ENCODE results near the gene PICALM.

Gene PICALM

DNA sequence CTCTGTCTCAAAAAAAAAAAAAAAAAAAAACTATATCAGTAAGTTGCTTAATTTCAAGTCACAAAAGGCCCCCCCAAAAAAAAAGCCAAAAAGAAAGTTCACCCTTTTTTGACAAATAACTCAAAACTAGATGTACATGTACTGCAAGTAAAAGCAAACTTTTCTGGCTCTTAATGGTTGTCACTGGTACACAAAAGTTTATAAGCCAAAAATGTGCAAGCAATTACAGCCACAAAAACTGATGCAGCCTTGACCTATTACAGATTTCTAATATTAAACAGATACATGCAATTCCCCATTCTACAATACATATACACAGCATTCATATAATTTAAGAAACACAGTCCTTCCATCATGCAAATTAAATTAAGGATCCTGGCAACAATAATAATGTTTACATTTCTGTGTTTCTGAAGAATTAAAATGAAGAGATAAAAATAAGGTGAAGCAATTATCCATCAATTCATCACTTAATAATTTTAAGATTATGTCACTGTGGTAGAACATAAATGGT lies 18.6 kb downstream of the PICALM start:
- no peak for DNase-seq (ENCODE audit: low read depth)

DNA sequence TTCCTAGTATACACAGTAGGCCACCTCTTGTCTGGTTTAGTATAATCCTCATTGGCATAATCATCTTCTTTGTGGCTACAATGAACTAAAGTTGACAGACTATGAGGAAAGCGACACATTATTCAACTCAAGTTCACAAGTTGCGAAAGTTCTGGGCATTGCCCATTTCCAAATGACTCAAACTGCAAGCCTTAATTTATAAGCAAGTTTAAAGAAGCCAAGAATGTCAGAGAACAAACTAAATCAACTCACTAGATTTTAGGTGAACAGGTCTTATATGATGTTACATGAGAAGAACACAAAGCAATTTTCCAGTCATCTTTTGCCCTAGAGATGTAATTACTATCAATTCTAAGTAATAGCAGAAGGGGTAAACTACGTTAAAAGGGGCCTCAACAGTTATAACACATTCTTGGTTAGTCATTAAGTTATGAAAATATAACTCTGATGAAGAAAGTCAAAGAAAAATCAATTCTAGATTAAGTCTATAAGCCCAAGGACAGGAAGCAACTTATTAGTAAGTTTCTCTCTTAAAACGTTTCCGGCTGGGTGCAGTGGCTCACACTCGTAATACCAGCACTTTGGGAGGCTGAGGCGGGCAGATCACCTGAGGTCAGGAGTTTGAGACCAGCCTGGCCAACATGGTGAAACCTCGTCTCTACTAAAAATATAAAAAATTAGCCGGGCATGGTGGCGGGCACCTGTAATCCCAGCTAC lies 21.5 kb downstream of the PICALM start:
- DNase-seq (ENCODE audit: low read depth) = no peak

DNA sequence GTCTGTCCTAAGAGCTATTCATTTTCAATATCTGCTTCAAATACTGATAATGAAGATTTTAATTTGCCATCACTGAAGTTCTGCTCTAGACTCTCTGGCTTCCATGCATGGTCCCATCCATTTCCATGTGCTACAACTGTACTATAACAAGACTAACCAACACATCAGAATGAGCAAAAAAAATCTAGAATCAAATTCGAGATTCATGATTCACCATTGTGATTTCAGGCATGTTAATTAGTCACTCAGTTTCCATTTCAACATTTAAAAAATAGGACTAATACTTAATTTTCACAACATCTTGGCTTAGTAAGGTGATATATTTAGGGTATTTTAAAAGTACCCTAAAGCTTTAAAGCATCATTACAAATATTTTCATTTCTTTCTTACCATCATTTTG lies 22.8 kb downstream of the PICALM start:
- no peak for DNase-seq (ENCODE audit: low read depth)

DNA sequence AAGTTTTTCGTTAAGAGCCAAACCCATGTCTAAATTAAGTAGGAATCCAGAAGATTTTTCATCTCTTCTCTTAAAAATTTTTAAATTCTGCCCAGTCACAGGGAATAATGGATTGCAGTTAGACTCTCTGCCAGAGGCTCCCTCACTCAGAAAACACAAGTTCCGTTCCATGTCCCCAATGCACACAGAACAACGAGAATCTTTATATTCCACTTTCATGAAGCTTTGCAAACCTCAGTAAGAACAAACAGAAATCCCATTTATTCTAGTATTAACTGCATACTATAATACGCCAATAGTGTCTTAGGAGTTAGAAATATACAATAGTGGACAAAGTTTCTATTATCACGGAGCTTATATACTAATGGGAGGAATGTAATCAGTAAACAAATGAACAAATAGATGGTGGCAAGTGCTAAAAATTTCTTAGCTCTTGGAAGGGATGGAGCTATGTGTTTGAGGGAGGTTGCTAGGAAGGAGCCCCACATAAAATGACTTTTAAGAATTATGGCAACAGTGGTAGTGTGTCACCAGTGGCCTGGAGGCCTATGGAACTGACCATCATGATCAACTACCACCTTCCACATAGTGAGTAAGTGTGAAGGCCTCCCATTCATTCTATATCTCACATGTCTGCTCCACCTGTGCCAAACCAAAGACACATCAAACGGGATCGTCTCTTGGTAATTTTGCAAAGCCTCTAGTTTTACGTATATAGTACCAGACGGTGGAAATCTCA lies 24.9 kb downstream of the PICALM start:
- no peak for DNase-seq (ENCODE audit: low read depth)

DNA sequence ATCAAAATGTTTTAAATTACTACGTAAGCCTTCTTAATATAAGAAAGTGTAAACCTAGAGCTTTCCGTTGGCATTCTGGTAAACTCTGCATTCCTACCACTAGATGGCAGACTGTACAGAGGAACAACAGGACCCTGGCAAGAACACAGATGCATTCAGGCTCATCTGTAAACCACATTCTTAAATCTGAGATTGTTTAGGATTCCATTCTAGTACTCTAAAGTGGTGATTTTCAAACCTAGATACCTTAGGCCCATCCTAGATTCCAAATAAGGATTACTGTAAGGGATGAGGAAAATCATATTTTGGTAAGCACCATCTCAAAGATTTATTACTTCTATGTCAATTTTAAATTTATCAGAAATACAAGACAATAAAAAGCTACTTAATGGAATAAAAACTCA lies 26.9 kb downstream of the PICALM start:
- no peak for DNase-seq (ENCODE audit: low read depth)

DNA sequence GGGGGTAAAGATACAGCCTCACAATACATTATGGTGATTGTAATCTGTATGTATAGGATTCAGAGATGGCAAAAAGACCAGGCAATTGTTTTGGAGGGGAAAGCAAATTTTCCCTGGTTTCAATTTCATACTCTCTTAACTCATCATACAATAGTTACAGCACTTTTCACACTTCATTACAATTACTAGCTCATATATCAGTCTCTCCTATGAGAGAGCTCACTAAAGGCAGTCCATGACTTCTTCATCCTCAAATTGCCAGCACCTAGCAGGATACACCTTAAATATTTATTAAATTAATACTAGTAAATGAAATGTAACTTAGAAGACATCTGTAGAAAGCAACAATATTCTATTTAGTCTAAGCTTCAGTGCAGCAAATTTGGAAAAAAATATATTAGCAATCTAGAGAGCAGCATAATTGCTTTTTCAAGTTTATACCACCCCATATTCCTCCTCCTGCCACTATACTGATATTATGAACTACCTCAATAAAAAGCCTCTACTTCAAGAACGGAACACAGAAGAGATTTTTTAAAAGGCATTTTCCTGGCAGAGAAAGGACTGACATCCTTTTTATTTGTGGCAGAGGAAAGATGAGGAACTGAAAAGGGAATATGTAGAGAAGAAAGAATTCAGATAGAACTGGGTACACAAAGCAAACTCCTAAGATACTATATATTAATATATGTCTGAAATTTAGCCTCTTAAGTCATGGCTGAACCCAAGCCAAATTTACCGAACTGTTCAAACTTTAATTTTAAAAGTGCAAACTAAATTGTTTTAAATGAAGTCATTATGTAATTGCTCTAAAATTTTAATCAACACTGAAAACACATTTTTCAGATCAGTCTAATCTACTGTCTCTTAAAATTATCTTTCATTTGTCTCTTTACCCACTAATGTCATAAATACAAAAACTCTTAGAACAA lies 27.7 kb downstream of the PICALM start:
- no peak for DNase-seq (ENCODE audit: low read depth)

DNA sequence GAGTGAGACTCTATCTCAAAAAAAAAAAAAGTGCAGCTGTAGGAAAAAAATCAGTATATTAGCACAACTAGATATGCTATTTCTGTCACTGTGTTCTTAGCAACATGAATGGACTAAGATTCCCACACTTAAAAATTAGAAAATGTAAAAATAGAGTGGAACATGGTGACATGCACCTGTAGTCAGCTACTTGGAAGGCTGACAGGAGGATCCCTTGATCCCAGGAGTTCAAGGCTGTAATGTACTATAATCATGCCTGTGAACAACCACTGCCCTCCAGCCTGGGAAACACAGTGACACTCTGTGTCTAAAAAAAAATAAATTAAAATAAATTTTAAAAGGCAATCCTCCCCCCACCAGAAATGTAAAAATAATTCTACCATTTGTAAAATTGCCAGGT lies 29.8 kb downstream of the PICALM start:
- no peak for DNase-seq (ENCODE audit: low read depth)

DNA sequence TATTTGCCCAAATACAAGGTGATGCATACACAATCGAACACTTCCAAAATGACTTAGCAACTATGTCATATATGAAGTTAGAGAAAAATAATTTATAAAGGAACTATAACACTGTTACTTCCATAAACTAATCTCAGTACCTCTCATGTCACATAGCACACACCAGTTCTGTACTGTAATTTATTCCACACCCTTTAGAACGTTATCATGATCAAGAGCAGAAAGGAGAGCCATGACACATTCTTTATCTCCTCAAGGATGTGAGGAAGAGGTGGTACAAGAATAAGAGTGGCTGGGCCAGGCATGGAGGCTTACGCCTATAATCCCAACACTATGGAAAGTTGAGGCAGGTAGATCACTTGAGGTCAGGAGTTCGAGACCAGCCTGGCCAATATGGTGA lies 31.1 kb downstream of the PICALM start:
- DNase-seq (ENCODE audit: low read depth) = no peak

DNA sequence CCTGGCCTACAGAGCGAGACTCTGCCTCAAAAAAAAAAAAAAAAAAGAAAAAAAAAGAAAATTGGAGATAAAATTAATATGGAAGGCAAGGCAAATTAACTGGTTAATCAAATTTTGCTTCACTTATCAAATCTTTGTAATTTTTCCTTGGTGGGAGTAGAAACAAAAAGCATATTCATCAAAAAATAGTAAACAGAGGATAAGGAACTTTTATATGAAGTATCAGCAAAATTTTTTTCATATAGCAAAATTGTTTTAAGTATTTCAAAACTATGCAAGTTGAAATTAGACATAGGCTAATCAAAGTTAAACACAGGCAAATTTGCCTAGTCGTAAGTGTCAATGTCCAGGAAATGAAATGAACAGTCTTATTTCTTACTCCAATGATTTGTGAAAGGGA lies 33.0 kb downstream of the PICALM start:
- DNase-seq (ENCODE audit: low read depth) = no peak

DNA sequence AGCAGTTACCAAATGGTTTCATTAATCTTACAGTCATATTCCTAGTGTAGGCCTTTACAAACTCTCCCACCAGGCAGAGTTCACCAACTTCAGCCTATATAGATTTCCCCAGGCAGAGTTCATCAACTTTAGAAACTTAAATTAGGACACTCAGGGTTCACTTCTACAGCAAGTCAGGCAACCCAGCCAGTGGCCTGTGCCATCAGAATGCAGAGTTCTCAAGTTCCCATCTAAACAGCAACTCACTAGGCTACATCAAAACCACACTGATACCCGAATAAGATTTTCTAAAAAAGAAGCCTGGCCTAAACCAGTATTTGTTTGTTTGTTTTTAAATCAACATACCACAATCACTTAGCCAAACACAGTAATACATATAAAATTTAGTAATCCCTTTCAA lies 33.7 kb downstream of the PICALM start:
- DNase-seq (ENCODE audit: low read depth) = no peak

DNA sequence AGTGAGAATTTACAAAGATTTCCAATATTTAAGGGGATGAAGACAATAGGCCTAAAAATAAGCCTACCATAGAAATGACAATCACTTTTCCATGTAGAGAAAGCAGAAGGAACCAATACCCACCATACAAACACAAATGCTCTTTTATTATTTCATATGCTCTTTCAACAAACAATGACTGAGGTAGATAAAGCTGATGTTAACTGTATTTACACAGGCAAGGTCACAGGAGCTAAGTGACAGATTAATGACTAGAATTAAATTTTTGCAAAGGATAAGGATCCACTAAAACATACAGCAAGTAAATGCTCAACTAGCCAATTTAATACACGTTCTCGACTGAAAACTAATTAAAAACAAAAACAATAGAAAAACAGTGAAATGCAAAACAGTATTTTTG lies 34.2 kb downstream of the PICALM start:
- DNase-seq (ENCODE audit: low read depth) = no peak

DNA sequence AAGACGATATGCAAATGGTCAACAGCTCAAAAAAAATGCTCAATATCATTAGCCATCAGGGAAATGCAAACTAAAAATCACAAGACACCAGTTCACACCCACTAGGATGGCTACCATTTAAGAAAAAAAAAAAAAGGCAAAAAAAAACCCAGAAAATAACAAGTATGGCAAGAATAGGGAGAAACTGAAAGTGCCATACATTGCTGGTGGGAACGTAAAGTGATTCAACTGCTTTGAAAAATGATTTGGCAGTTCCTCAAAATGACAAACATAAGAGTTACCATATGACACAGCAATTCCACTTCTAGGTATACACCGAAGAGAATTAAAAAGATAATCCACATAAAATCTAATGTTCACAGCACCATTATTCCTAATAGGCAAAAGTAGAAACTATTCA lies 47.5 kb downstream of the PICALM start:
- DNase-seq (ENCODE audit: low read depth) = no peak

DNA sequence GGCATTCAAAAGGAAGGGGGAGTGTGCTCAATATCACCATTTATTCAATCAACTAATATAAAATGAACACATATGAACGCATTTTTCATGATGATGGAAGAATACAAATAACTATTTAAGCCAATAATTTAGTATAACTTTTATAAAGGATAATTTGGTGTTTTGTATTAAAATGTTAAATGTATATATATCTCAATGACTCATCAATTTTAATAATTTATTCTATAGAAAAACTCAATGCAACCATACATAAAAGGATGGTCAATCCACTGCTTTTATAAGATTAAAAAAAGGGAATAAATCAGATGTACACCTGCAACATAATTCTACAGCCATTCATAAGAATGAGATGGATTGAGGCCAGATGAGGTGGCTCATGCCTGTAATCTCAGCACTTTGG lies 50.6 kb downstream of the PICALM start:
- DNase-seq (ENCODE audit: low read depth) = no peak

DNA sequence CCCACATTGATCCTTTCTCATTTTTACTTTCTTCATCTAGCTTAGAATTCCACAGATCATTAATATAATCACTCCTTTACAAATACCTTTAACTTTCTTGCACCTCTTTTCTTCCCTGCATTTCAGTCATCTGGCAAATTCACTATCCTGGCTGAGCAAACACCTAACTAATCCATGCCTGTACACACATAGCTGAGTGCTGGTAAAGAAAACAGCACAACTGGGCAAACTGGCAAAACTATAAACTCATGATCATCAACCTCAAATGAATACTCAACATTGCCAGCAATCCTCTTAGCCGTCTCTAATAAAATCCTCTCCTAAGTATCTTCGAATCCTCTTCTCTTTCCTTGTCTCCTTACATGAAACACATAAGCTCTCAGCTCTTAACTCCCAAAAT lies 52.4 kb downstream of the PICALM start:
- no peak for DNase-seq (ENCODE audit: low read depth)

DNA sequence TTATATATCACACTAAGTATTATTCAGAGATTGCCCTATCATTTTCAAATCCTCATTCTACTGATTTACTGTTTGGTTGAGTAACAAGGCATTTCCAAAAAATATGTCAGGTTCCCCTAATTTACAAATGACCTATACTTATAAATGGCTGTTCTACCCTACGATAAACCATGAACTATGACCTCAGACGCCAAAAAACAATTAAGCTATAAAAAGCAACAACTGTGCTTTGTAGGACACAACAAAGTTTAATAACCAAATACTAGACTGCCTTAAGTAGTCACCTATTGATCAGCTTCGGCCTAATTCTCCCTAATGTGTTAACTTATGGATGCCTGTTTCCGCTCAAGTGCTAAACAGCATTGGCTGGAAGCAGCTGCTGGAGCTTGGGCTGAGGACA lies 53.2 kb downstream of the PICALM start:
- no peak for DNase-seq (ENCODE audit: low read depth)

DNA sequence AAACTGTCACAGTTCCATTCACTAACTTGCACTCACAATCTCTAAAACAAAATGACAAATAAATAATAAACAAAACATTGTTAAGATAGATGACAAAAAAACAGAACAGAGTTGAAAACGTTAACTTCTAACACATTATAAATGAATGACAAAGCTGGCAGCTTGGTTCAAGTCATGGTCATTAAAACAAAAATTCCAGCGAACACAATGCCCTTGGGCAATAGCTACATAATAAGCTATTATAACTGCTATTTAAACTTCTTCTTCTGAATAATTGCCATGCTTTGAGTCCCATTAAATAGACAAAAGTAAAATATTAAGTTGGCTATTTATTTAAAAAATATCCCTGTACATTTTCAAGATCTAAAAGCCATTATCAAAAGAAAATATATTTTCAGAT lies 54.7 kb downstream of the PICALM start:
- no peak for DNase-seq (ENCODE audit: low read depth)

DNA sequence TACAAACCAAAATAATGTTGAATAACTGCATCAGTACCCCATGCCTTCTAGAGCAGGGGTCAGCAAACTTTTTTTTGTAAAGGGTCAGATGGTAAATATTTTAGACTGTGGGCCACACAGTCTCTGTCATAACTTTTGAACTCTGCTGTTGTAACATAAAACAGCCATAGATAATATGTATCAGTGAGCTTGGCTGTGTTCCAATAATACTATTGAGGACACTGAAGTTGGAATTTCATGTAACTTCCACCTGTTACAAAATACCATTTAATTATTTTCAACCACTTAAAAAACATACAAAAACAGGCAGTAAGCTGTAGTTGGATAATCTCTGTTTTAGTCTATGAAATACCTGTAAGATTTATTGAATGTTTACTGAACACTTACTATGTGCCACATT lies 55.2 kb downstream of the PICALM start:
- no peak for DNase-seq (ENCODE audit: low read depth)

DNA sequence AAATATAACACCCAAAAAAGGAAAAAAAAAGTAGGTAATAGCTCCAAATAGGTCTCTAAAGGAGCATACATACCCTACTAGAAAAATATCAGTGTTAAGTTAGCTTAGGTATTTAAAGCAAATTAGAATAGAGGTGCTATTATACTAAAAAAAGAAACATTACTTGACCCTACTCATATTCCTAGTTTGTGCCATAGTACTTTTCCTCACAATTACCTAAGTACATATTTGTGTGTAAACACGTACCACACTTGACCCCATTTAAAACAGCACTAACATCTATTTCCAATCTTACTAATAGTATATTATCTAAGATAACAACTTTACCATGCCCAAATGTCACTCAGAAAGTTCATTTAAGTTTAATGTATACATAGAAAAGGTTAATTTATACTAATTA lies 57.7 kb downstream of the PICALM start:
- no peak for DNase-seq (ENCODE audit: low read depth)

DNA sequence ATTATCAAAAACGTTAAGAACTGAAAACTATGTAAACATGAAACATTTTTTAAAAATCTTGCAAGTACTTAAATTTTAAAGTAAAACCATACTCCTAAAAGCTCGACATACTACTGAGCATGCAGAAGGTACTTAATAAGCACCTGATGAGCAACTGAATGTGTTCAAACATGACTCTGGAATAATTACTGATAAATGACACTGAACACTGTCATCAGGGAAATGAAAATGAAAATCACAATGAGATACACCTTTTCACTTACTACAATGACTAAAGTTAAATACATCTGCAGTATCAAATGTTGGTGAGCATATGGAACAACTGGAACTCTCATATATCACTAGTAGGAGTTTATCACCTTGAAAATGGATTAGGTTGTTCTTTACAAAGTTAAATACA lies 65.2 kb downstream of the PICALM start:
- no peak for DNase-seq (ENCODE audit: low read depth)

DNA sequence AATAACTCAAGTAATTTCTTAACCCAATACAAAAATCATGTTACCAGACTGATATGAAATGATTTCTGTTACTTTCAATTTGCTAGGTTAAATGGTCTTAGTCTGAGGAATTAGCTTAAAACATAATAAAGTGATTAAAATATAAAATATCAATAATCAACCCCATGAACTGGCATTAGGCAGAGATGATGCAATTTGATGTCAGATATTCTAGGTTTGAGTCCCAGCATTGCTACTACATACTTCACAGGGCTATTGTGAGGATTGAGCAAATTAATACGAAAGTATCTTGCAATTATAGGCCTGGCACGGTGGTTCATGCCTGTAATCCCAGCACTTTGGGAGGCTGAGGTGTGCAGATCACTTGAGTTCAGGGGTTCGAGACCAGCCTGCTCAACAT lies 66.5 kb downstream of the PICALM start:
- no peak for DNase-seq (ENCODE audit: low read depth)

DNA sequence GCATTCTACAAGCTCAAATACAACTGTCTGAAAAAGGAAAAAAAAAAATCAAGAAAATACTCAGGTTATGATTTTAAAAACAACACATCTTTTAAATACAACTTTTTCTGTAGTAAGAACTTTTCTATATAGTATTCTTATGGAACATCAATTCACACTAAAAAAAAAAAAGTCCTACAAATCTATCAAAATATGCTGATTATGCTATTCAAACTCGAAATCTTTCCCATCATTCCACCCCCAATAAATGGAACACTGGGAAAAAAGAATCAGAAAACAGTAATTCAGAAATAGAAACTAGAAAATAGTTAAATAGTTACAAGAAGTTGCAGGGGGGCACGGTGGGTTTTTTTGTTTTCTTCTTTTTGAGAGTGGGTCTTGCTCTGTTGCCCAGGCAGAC lies 77.4 kb downstream of the PICALM start:
- no peak for DNase-seq (ENCODE audit: low read depth)

DNA sequence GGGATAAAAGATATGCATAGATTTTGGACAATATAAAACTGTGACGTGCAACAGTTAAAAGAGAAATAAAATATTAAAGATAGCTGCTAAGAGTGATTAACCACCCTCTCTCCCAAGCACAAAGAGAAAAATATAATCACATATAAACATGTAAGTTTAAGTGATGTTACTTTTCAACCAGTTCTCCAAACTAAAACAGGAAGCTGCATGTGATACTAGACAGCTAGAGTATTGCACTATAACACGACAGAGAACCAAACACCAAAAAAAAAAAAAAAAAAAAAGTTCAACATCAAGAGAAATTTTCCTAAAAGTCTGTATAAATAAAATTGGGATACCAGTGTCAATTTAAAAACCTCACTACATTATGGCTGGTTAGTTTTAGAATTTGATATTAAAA lies 79.1 kb downstream of the PICALM start:
- no peak for DNase-seq (ENCODE audit: low read depth)

DNA sequence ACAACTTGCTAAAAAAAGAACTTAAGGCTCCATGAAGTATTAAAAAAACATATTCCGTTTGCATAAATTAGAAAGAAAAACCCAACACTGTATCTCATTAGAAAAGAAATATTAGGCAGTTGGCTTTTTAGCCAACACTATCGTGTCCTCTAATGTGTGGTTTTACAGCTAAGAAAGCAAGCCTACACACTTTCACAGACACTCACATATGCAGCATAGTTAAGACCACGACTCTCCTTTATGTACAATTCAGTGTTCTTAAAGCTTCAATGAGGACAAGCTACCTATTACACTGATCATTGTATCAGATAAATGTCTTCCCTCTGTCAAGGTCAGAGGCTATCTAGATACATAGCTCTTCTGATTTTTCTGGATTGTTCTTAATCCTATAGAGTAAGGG lies 80.1 kb downstream of the PICALM start:
- no peak for DNase-seq (ENCODE audit: low read depth)

All from stimulated activated CD8-positive, alpha-beta memory T cell treated with anti-CD3 and anti-CD28 coated beads, Interleukin-12 subunit alpha, Interleukin-12 subunit beta, amount 100 ng/mL, for 1 hour (primary cell).